DMS 273 treated with DMSO at 0.1 percent for 48 hours (cell line): Measurements from ENCODE around the gene DNAJC4.

Source experiments
- DNase-seq: peaks from one replicate; lab custom pipeline; 2025; lab: John Stamatoyannopoulos, UW

The DNAJC4 gene

DNA sequence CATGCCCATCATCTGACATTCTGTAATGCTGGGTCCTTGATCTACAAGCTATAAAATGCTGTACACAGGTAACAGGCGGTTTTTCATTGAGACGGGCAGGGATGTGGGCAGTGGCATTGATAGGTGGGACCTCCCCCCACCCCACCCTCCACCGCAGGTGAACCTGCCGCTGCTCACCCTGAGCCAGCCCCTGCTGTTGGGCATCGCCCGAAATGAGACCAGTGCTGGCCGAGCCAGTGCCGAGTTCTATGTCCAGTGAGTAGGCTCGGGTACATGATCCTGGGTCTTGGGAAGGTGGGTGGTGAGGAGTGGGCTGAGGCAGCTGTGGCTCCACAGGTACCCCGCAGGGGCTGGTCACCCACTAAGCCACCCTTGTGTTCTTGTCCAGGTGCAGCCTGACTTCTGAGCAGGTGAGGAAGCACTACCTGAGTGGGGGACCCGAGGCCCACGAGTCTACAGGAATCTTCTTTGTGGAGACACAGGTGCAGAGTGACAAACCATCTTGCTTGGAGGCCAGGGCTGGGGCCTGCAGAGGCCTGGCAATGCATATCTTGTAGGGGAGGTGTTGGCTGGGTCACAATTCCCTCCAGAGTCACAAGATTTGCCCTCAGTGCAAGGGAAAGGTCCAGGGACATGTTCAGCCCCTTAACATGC lies 1.1 kb upstream of the DNAJC4 start:
- no peak for DNase-seq

DNA sequence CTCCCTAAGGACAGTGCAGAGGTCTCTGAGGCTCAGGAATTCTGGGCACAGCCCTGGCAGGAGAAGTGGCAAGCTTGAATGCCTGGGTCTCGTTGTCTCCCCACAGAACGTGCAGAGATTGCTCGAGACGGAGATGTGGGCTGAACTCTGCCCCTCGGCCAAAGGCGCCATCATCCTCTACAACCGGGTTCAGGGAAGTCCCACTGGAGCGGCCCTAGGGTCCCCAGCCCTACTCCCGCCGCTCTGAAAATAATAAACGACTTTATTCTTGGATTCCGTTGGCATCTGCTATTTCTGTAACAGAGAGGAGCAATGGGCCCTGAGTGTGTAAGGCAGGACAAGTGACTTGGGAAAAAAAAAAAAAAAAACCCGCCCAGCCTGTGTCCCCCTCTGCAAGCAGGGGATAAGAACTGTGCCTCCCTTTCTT lies 591 bp upstream of the DNAJC4 start:
- DNase-seq, result no peak

DNA sequence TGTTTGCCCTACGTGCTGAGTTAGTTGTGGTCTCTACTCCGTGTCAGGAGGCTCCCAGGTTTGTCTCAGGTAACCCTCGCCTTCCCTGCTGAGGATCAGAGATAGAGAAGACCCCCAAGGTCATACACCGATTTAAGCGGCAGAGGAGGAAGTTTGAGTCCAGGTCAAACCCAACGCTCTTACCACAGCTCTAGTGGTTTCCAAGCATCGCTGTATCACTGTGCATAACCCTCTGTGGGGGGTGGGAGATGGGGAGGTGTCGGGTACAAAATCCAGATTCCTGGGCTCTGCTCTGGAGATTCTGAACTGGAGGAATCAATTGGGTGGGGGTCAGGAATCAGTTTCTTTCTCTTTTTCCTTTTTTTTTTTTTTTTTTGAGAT lies 627 bp downstream of the DNAJC4 start:
- DNase-seq, result no peak

DNA sequence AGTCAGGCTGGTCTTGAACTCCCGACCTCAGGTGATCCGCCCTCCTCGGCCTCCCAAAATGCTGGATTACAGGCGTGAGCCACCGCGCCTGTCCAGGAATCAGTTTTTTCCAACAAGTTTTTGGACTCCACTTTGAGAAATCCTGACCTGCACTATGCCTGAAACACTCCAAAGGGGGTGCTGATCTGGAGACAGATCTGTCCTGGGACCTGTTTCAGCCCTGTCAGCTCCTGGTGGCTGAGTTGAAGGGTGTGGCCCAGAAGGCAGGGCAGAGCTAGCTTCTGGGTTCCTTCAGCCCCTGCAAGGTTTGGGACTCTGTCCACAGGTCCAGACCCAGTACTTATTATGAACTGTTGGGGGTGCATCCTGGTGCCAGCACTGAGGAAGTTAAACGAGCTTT lies 1.2 kb downstream of the DNAJC4 start:
- no peak for DNase-seq

DNA sequence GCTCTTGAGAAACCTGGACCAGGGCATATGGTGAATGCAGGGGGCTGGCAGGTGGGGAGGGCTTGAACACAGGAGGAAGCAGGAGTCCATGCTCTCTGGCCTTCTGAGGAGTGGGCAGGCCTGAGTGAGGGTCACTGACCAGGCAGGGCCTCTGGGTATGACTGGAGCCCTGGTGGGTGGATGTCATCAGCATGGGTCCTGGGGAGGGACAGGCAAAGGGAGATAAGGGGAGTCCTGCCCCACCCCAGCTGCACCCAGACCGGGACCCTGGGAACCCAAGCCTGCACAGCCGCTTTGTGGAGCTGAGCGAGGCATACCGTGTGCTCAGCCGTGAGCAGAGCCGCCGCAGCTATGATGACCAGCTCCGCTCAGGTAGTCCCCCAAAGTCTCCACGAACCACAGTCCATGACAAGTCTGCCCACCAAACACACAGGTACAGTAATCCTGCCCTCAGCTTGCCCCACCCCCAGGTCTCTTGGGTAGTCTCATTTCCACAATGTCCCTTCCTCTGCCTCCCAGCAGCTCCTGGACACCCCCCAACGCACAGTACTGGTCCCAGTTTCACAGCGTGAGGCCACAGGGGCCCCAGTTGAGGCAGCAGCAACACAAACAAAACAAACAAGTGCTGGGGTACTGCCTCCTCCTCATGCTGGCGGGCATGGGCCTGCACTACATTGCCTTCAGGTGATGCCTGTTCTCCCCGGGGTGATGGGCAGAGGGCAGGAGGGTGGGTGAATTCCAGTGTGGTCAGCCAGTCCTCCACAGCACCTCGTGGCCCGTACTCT lies 2.0 kb downstream of the DNAJC4 start:
- no peak for DNase-seq

DNA sequence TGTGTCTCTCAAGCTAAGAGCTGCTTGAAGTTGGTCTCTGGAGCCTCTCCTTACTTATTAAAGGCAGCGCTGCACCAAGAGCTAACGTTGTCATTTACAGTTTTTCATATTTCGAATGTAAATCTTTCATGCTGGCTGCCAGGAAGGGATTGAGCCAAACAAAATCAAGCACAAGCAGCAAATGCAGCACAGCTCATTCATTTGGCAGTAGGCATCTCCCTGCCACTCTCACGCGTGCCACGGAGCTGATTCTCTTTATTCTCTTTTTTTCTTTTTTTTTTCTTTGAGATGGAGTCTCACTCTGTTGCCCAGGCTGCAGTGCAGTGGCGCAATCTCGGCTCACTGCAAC lies 2.6 kb downstream of the DNAJC4 start:
- no peak for DNase-seq

DNA sequence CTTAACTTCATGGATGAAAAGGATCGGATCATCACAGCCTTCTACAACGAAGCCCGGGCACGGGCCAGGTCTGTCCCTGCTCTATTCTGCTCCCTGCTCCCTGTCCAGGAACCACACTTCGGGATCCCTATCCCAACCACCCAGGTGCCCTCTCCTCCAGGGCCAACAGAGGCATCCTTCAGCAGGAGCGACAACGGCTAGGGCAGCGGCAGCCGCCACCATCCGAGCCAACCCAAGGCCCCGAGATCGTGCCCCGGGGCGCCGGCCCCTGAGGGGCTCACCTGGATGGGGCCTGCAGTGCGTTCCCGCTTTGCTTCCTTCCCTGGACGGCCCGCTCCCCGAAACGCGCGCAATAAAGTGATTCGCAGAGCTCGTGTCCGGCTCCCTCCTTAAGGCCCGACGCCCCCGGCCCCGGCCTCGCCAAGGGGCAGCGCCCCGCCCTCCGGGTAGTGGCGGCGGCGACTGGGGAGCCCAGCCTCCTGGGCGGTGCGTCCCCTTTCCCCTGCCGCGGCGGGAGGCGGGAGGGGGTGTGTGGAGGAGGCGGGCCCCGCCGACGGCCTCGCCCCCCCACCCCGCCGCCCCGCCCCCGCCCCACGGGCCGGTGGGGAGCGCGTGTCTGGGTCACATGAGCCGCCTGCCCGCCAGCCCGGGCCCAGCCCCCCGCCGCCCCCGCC lies 3.7 kb downstream of the DNAJC4 start, which contains the start of gene VEGFB:
TSS of gene VEGFB (plus strand) at position 672 of the 674 bp plus-strand sequence. CDS start 250 bp downstream, outside the sequence.
- DNase-seq, result no peak

DNA sequence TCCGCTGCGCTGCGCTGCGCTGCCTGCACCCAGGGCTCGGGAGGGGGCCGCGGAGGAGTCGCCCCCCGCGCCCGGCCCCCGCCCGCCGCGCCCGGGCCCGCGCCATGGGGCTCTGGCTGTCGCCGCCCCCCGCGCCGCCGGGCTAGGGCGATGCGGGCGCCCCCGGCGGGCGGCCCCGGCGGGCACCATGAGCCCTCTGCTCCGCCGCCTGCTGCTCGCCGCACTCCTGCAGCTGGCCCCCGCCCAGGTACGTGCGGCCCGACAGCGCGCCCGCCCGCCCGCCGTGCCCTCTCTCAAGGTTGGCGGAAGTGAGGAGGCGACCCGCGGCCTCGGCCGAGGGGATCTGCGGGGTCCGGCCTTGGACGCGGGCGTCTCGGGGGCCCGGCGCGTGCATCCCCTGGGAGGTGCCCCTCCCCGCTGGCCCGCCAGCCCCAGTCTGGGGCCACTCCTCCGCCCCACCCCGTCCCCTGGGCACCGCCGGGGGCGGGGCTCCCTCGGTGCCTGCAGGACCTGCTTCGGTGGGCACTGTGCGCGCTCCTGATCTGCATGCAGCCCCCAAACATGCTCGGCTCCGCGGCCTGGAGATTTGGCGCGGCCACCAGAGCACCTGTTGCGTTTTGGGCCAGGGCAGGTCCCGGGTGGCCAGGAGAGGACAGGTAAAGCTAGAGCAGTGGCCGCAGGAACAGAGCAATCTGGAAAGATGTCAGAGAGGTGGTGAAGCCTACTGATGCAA lies 4.5 kb downstream of the DNAJC4 start:
- DNase-seq, result no peak

DNA sequence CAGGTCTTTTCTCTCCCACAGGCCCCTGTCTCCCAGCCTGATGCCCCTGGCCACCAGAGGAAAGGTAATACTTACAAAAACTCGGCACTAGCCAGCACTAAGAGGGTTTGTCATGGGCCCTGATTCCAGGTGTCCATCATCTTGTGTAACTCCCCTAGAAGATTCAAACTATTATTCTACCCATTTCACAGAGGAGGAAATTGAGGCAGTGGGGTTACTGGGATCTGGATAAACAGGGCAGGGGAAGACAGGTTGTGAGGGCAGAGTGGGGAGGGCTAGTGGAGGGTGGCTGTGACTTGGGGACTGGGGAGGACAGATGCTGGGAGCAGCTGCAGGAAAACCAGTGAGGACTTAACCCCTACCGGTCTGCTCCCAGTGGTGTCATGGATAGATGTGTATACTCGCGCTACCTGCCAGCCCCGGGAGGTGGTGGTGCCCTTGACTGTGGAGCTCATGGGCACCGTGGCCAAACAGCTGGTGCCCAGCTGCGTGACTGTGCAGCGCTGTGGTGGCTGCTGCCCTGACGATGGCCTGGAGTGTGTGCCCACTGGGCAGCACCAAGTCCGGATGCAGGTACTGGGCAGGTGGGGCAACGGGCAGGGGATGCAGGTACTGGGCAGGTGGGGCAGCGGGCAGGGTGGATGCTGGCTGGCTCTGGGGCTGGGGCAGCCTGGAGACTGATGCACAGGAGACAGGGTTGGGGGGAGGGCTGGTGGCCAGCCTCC lies 5.3 kb downstream of the DNAJC4 start:
- DNase-seq, result no peak

DNA sequence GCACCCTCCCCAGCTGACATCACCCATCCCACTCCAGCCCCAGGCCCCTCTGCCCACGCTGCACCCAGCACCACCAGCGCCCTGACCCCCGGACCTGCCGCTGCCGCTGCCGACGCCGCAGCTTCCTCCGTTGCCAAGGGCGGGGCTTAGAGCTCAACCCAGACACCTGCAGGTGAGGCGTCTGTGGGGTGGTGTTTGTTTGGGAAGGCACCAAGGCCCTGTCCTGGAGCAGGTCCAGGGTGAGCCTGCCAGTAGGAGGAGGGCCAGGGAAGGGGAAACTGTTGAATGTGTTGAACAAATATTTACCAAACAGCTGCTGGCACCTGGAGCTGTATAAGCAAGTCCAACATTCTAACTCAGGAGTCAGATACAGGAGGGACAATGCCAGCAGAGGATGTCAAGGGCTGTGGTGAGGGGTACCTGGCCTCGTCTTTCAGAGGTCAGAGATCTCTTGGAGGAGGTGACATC lies 7.2 kb downstream of the DNAJC4 start:
- no peak for DNase-seq

DNA sequence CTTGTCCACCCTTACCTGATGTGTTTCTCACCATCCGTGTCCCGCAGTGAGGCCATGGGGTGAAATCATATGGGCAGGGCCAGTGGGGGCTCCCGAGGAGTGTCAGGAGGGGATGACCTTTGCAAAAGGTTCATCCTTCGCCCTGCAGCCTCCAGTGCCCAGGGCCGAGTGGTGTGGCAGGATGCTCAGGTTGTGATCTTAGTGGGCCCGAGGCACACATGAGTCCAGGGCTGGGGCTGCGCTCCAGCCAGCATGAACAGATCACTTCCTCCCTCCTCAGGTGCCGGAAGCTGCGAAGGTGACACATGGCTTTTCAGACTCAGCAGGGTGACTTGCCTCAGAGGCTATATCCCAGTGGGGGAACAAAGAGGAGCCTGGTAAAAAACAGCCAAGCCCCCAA lies 7.7 kb downstream of the DNAJC4 start:
- DNase-seq, result no peak

DNA sequence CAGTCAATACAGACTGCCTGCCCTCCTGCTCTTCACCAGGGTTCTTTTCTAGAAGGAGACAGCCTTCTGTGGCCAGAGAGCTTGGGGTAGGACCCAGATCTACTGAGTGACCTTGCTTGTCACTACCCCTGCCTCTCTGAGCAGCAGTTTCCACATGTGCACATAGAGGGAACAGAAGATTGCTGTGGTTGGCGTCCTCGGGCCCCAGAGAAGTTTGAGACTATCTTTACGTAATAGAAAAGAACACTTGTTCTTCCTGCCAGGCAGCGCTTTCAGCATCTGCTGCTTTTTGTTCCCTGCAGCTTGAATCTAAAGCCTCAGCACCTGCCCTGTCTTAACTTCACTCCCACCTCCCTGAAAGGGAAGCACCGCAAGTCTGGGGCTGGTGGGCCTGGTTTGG lies 8.7 kb downstream of the DNAJC4 start:
- no peak for DNase-seq

DNA sequence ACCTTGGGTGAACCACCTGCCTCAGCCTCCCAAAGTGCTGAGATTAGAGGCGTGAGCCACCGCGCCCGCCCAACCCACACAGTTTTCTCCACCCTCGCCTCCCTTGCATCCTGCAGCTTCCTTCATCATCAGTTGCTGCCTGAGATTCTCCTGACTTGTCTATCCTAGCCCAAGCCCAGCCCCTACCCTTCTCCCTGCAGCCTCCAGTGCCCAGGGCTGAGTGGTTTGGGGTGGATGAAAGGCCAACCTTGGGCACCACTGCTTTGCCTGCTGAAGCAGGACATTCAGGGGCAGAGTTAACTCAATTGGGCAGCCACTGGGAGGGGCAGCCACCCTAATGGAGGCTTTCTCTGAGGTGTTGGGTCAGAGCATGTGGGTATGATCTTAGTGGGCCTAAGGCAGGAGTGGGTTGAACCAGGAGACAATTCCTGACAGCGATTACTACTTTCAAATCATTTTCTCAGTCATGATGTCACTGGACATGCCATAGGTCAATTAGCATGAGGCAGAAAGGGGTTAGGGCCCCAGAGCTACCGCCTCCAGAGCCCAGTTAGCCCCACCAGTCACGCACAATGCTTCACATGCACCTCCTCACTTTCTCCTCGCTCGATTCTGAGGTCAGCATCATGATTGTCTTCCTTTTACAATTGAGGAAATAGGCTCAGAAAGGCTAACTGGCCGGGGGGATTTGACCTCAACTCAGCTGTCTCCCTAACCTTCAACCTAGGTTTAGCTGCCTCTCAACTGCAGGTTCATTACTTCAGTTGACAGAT lies 9.5 kb downstream of the DNAJC4 start:
- DNase-seq, result no peak

DNA sequence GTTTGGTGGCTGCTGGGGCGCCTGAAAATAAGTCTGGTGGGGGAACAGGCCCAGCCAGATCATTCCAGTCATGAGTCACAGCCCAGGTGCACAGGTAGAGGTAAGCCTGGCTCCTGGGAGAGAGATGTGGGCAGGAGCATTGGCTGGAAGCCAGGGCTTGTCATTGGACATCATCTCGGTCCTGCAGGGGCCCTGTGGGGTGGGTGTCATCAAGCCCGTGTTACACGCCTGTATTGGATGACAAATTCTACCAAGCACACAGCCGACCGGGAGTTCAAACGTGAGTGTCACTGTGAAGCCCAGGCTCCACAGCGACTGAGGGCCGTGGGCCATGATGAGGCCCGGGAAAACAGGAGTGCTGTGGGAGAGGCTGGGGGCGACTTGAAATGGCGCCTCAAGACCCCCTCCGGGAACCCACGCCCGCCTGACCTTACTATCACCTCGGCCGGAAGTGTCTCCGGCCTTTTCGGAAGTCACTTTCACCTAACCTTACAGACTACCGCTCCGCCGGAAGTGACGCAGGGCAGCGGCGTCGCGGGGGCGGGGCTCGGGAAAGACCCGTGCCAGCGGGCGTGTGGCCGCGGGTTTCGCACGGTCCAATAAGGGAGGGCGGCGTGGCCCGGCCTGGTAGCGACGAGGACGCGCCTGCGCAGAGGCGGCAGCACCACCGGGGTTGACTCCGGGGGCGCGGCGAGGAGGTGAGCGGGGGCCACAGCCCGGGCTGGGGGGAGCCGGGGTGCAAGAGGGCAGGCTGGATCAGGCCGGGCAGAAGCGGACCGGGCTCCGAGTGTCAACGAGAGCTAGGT lies 10.3 kb downstream of the DNAJC4 start, which contains the start of gene FKBP2:
TSS of gene FKBP2 (plus strand) at position 661 of the 806 bp plus-strand sequence. CDS start 1,293 bp downstream, outside the sequence.
- DNase-seq, result peak; percentile 75

DNA sequence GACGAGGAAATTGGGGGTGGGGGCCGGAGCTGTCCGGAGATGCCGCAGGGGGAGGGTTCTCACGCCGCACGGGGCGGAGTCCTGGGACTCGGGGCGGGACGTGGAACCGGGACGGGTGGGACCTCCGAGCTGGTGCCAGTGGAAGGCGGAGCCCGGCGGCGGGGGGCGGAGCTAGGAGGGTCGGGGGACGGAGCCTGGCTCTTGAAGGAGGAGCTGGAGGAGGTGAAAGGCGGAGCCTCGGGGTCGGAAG lies 10.8 kb downstream of the DNAJC4 start:
- no peak for DNase-seq

DNA sequence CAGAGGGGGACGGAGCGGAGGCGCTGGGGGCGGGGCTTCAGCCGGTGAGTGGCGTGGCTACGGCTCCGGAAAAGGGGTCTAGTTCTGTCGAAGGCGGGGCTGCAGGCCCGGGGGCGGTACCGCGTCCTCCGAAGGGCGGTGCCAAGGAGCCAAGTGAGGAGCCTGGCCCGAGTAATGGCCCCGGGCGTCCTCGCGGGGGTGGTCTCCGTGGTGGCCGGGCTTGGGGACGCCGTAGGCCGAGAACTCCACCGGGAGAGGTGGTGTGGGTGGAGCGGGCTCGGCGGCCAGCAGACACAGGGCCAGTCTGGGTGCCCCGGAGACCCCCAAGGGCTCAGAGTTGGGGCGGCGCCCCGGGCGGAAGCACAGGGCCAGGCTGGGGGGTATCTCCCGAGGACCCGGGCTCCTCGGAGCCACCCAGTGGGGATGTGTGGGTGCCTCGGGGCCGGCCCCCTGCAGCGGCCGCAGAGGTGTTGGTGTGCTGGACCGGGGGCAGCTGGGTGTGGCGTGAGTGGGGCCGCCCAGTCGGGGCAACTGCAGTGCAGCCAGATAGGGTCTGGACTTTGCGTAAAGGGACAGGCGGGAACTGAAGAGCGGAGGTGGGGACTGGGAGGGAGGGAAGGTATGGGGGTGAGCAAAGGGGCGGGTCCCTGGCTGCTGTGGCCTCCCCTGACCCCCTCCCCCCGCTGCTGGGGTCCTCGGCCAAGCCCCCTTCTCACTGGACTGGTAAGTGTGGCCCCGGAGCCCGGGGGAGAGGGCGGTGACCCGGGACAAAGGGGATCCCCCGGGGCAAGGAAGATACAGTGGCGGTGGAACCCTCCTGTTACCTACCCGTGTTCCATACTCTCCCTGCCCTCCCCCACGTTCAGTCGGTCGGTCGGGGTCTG lies 11.4 kb downstream of the DNAJC4 start:
- DNase-seq, result peak; percentile 80

DNA sequence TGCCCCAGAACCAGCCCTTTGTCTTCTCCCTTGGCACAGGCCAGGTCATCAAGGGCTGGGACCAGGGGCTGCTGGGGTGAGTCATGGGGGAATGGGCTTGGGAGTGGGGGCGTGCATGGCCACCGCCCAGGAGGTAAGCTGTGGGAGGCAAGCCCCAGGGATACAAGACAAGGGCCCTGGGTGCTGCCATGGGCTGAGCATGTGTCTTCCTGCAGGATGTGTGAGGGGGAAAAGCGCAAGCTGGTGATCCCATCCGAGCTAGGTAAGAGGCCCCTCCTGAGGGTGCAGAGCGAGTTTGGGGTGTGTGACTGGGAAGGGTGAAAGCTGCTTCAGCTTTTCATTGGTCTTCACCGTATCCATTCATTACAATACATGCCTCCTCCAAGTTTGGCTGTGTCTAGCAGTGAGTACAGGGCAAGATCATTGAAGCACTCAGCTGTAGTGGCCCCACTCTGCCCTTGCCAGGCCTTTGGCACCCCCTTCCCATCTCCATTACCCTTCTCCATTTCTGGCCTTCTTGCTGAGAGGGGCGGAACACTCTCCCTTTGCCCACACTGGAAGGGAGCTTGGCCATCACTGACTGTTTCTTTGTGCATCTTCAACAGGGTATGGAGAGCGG lies 13.0 kb downstream of the DNAJC4 start:
- no peak for DNase-seq

DNA sequence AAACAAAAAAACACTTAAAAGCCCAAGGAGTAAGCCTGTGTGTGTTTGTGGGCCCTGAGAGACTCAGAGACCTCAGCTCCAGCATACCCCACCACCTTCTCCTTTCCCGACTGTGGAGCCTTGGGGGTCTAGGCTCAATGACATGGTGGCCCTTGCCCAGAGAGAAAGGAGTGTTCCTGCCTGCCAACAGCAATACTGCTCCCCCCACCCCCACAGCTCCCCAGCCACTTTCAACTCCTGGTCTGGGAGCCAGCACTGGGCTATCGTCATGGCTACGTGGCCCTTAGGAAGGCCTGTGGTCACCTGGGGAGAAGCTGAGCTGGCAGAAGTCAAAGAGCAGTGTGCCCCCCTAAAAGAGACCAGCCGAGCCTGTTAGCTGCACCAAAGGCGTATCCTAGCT lies 13.8 kb downstream of the DNAJC4 start:
- DNase-seq, result no peak

DNA sequence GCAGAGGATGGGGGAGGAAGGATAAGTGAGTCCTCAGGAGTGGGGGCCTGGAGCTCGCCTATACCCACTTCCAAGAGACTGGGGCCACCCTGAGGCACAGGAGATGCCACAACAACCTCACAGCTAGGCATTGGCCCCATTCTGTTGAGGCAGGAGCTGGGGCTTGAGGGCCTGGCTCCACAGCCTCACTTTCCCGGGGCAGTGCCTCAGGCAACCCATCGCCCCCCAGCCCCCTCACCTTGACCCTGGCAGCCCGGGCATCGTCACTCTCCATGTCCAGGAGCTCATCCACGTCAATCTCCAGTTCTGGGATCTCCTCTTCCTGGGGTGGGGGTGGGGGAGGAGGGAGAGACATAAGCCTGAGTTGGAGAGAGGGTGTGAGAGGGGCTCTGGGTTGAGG lies 14.6 kb downstream of the DNAJC4 start:
- no peak for DNase-seq
